Tibial nerve (tissue), 4 donors: ENCODE results near the gene TRIM17. TPM values are rescaled to one million over a fixed set of nuclear protein-coding genes. Genes with fewer than 3 reads are reported as not detected.

Source experiments
- DNase-seq, 2 donors: peaks; one replicate each; pipeline ENCODE4 v3.0.0-alpha.2; 2019; ENCODE audit warnings: low spot score in 2 of 2
- H3K27ac ChIP-seq, 4 donors: fragments of 200-600 bp; sonication (generic) in 3 of 4; one replicate each; pipeline ENCODE4 v1.5.1; 2017 to 2019; ENCODE audit warnings: mild to moderate bottlenecking in 1 of 4
- H3K27me3 ChIP-seq, 2 donors: fragments of 200-600 bp; sonication (generic) in 1 of 2; one replicate each; pipeline versions ENCODE4 v1.5.1 to v1.6.0; 2017 to 2019
- H3K36me3 ChIP-seq, 3 donors: fragments of 200-600 bp; sonication (generic); one replicate each; pipeline ENCODE4 v1.5.1; 2018 to 2019
- H3K4me1 ChIP-seq, 4 donors: fragments of 200-600 bp; sonication (generic) in 3 of 4; one replicate each; pipeline ENCODE4 v1.5.1; 2017 to 2019
- H3K4me3 ChIP-seq, 4 donors: fragments of 200-600 bp; sonication (generic) in 3 of 4; one replicate each; pipeline ENCODE4 v1.5.1; 2017 to 2019; ENCODE audit warnings: mild to moderate bottlenecking in 1 of 4, moderate library complexity in 1 of 4
- H3K9me3 ChIP-seq, 4 donors: fragments of 200-600 bp; sonication (generic) in 3 of 4; one replicate each; pipeline ENCODE4 v1.5.1; 2017 to 2019
- EP300 ChIP-seq, 2 donors: sonication (generic); formaldehyde crosslinking; IDR thresholded peaks; one replicate each; pipeline ENCODE4 v1.6.1; 2017; ENCODE audit warnings: antibody characterized with exemption in 2 of 2, mild to moderate bottlenecking in 1 of 2
- POLR2A ChIP-seq, 2 donors: fragments of 450-650 bp; IDR thresholded peaks; one replicate each; pipeline ENCODE4 v1.6.1; 2017; ENCODE audit warnings: antibody characterized with exemption in 2 of 2, mild to moderate bottlenecking in 2 of 2, moderate library complexity in 2 of 2
- WGBS, 2 donors: methylation state at CpG; one replicate each; pipeline ENCODE4 v1.1.5; 2018; 5-methylcytosine and 5-hydroxymethylcytosine counted together
- total RNA-seq, 4 donors: library from RNA; depleted of rRNA; stranded (reverse); fragments of >200 nt; gene quantifications; one replicate each; pipeline ENCODE4 v1.1.0, GENCODE V29; 2016
- TF ChIP-seq, protein P1 (sequence below), 5 experiments: fragments of 200-600 bp in 3 of 5; fragments of 450-650 bp in 2 of 5; sonication (generic) in 3 of 5; IDR thresholded peaks; one replicate each; pipeline ENCODE4 v1.5.1; 2016 to 2019; ENCODE audit warnings: antibody characterized with exemption in 5 of 5, mild to moderate bottlenecking in 3 of 5, moderate library complexity in 2 of 5

Gene TRIM17
- total RNA-seq, 4 donors from 2014 or later: 0.63 to 4.2 (median 1.4) TPM; not detected in 1

DNA sequence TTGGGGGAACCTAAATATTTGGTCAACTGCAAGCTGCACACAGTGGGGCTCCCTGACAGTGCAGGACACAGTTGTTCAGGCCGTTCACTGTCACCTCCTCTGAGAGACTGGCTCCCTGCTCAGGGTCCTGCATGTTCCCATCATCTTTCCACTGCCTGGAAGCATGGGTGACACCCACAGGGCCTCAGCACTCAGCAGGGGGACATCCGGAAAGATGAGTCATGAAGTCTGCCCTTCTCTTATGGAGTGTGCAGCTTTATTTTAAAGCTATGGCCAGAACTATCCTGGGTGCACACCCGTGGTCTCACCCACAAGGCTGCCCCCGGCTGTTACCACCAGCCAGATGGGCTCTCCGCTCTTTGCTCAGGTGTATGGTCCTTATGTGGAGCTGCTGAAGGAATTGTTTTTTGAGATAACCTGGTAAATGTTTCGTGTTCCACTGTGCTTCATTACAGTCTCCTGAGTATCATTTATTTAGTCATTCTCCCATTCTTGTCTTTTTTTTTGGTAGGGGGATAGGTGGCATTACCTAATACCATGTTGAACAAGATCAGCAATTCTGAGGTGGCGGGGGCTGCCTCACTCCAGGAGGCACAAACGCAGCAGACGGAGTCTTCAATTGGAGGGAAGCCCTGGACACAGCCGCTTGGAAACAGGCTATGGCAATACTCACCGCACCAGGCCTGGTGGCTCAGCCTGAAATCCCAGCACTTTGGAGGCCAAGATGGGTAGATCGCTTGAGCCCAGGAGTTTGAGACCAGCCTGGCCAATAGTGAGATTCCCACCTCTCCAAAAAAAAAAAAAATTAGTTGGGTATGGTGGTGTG is 24.3 kb downstream of the TRIM17 start:
- Histone ChIP-seq H3K27me3 (no peaks in the 10 kb centered on the region), H3K27ac (peak overlapping the region in 1 of 4 donors; percentile 69), H3K9me3 (no peaks in the 10 kb centered on the region), H3K4me3 (no peak overlapping the region), H3K36me3 (peaks cover 0 to 56% (median 0%) of the 10 kb centered on the region in 3 donors), H3K4me1 (peaks cover 0 to 18% (median 0%) of the 10 kb centered on the region in 4 donors)
- DNase-seq: no peak
- 88 to 96% methylated on average over 12 of the region's 12 CpGs for WGBS, 2 donors
- TF ChIP-seq, protein P1, sequence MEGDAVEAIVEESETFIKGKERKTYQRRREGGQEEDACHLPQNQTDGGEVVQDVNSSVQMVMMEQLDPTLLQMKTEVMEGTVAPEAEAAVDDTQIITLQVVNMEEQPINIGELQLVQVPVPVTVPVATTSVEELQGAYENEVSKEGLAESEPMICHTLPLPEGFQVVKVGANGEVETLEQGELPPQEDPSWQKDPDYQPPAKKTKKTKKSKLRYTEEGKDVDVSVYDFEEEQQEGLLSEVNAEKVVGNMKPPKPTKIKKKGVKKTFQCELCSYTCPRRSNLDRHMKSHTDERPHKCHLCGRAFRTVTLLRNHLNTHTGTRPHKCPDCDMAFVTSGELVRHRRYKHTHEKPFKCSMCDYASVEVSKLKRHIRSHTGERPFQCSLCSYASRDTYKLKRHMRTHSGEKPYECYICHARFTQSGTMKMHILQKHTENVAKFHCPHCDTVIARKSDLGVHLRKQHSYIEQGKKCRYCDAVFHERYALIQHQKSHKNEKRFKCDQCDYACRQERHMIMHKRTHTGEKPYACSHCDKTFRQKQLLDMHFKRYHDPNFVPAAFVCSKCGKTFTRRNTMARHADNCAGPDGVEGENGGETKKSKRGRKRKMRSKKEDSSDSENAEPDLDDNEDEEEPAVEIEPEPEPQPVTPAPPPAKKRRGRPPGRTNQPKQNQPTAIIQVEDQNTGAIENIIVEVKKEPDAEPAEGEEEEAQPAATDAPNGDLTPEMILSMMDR (IDR thresholded peaks at IDR 0.05): no peak
- no peak for TF ChIP-seq POLR2A (IDR thresholded peaks at IDR 0.05)
- no peak for TF ChIP-seq EP300 (IDR thresholded peaks at IDR 0.05)

DNA sequence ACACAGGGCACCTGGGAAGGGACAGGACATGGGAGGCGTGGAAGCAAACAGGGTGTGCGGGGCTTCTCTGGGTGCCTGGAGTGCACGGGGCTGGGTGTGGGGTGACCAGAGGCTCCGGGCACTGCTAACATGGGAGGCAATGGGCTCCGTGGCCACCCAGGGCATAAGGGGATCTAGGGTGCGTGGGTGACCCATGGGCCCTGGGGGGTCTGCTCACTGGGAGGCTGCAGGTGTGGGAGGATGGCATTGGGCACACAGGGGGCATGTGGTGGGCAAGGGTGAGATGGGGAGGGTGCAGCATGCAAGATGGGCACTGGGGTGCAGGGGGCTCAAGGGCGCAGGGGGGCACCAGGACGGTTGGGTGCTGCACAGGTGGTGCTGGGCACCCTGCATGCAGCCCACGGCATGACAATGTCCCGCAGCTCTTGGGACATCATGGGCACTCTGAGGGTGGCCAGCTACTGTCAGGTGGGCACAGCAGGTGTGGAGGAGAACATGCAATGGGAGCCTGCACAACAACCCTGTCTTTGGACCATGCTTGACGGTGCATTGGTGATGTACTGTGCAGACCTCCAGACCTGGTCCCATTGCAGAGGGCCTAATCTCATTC is 25.1 kb downstream of the TRIM17 start:
- Histone ChIP-seq H3K4me1 (peaks cover 0 to 18% (median 0%) of the 10 kb centered on the region in 4 donors), H3K36me3 (peaks cover 0 to 47% (median 0%) of the 10 kb centered on the region in 3 donors), H3K9me3 (no peaks in the 10 kb centered on the region), H3K27me3 (no peaks in the 10 kb centered on the region), H3K4me3 (no peak overlapping the region), H3K27ac (no peak overlapping the region)
- TF ChIP-seq POLR2A (IDR thresholded peaks at IDR 0.05) (no peak), EP300 (IDR thresholded peaks at IDR 0.05) (no peak)
- TF ChIP-seq, protein P1 (IDR thresholded peaks at IDR 0.05): no peak
- WGBS, 2 donors: 85 to 92% methylated on average over 11 of the region's 11 CpGs
- no peak for DNase-seq

DNA sequence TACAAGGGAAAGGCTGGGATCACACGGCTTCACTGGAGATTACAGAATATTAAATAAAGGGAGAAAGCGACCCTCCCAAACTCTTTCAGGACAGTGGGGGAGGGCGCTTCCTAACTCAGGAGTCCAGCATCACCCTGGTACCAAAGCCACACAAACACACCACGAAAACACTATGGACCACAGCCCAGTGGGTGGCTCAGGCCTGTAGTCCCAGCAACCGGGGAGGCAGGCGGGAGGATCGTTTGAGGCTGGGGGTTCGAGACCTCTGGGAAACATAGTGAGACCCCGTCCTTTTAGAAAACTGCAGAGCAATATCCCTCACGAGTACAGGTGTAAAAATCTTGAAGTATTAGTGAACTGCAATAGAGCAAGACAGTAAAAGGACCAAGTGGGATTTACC is 26.0 kb downstream of the TRIM17 start:
- TF ChIP-seq POLR2A (IDR thresholded peaks at IDR 0.05) (no peak), EP300 (IDR thresholded peaks at IDR 0.05) (no peak)
- TF ChIP-seq, protein P1 (IDR thresholded peaks at IDR 0.05): no peak
- H3K36me3 ChIP-seq: peaks cover 0 to 39% (median 0%) of the 10 kb centered on the region in 3 donors
- DNase-seq: no peak
- no peak overlapping the region for H3K27ac ChIP-seq
- H3K27me3 ChIP-seq: no peaks in the 10 kb centered on the region
- H3K4me3 ChIP-seq: no peak overlapping the region
- WGBS, 2 donors: 79 to 80% methylated on average over 10 of the region's 10 CpGs
- H3K9me3 ChIP-seq: no peaks in the 10 kb centered on the region
- H3K4me1 ChIP-seq: peaks cover 0 to 18% (median 0%) of the 10 kb centered on the region in 4 donors

DNA sequence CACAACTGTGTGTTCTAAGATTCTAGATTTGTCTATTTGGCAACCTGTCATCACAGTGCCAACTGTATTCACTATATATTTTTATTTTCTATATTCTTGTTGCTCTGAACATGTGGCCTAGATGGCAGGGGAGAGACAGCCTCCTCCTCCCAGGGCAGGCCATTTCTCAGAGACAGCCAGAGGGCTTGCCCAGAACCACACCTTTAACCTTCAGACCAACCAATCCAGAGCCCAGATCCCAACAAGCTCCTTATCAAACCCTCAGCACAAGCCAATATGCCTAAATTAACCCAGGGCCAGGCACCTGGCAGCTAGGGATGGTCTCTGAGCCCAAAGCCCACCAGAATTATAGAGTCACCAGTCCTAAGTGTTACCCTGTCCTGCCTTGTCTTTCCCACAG is 29.3 kb downstream of the TRIM17 start:
- Histone ChIP-seq H3K27me3 (no peaks in the 10 kb centered on the region), H3K4me3 (no peak overlapping the region), H3K4me1 (no peaks in the 10 kb centered on the region), H3K27ac (no peak overlapping the region), H3K9me3 (no peaks in the 10 kb centered on the region), H3K36me3 (peaks cover 0 to 12% (median 0%) of the 10 kb centered on the region in 3 donors)
- no peak for TF ChIP-seq POLR2A (IDR thresholded peaks at IDR 0.05)
- no peak for TF ChIP-seq EP300 (IDR thresholded peaks at IDR 0.05)
- TF ChIP-seq, protein P1 (IDR thresholded peaks at IDR 0.05): no peak
- DNase-seq: no peak

DNA sequence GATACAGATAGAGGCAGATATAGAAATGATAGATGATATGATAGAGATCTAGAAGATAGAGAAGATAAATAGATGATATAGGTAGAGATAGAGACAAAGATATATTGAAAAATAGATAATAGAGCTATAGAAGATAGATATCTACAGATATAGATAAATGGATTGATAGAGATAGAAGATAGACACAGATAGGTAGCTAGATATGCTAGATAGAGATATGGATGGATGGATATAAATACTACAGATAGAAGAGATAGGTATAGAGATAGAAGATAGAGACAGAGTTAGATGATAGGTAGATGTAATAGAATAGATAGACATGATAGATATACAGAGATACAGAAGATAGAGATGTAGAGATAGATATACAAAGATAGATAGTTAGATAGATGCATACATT is 31.4 kb downstream of the TRIM17 start:
- H3K27me3 ChIP-seq: no peaks in the 10 kb centered on the region
- H3K4me1 ChIP-seq: no peaks in the 10 kb centered on the region
- no peak for TF ChIP-seq POLR2A (IDR thresholded peaks at IDR 0.05)
- no peak for TF ChIP-seq EP300 (IDR thresholded peaks at IDR 0.05)
- TF ChIP-seq, protein P1 (IDR thresholded peaks at IDR 0.05): no peak
- no peaks in the 10 kb centered on the region for H3K9me3 ChIP-seq
- no peak overlapping the region for H3K4me3 ChIP-seq
- DNase-seq: no peak
- no peaks in the 10 kb centered on the region for H3K36me3 ChIP-seq
- H3K27ac ChIP-seq: no peak overlapping the region
